UCSD-AML1 (cell line): Measurements from ENCODE around the gene ADAM12.
"Not testable (repeated sequence)": the region's sequence is repeated elsewhere in the genome, so short reads cannot be mapped to it uniquely, and the experiment has no call there.

Experiments used
- DNase-seq: peaks from one replicate; lab custom pipeline; 2025; ENCODE audit not compliant: unreplicated experiment; lab: John Stamatoyannopoulos, UW

Gene ADAM12

GRCh38 chr10:126186766-126187165 lies 201.5 kb downstream of the ADAM12 start:
- no peak for DNase-seq

- DNase-seq, result no peak
Measured at GRCh38 chr10:126185676-126186447, 202.4 kb downstream of the ADAM12 start.

- no peak for DNase-seq
Measured at GRCh38 chr10:126181626-126182025, 206.7 kb downstream of the ADAM12 start.

GRCh38 chr10:126179637-126180036 lies 208.6 kb downstream of the ADAM12 start:
- DNase-seq, result no peak

GRCh38 chr10:126177417-126178030 lies 210.8 kb downstream of the ADAM12 start:
- no peak for DNase-seq

GRCh38 chr10:126175641-126176262 lies 212.5 kb downstream of the ADAM12 start:
- DNase-seq, result no peak

GRCh38 chr10:126172755-126173154 lies 215.5 kb downstream of the ADAM12 start:
- DNase-seq, result not testable (repeated sequence)

GRCh38 chr10:126171555-126171954 lies 216.7 kb downstream of the ADAM12 start:
- DNase-seq, result no peak

- DNase-seq, result no peak
Measured at GRCh38 chr10:126170776-126171175, 217.5 kb downstream of the ADAM12 start.

- DNase-seq, result no peak
Measured at GRCh38 chr10:126170371-126170770, 217.9 kb downstream of the ADAM12 start.

GRCh38 chr10:126169899-126170298 lies 218.4 kb downstream of the ADAM12 start:
- DNase-seq, result no peak

GRCh38 chr10:126166797-126167196 lies 221.5 kb downstream of the ADAM12 start:
- DNase-seq, result no peak

GRCh38 chr10:126165874-126166273 lies 222.4 kb downstream of the ADAM12 start:
- no peak for DNase-seq

GRCh38 chr10:126163506-126163905 lies 224.8 kb downstream of the ADAM12 start:
- DNase-seq, result no peak

GRCh38 chr10:126161691-126162090 lies 226.6 kb downstream of the ADAM12 start:
- no peak for DNase-seq

GRCh38 chr10:126160971-126161630 lies 227.2 kb downstream of the ADAM12 start:
- no peak for DNase-seq

- no peak for DNase-seq
Measured at GRCh38 chr10:126160571-126160970, 227.7 kb downstream of the ADAM12 start.

GRCh38 chr10:126158133-126158892 lies 230.0 kb downstream of the ADAM12 start:
- no peak for DNase-seq

- no peak for DNase-seq
Measured at GRCh38 chr10:126157189-126157588, 231.1 kb downstream of the ADAM12 start.

GRCh38 chr10:126156503-126156902 lies 231.8 kb downstream of the ADAM12 start:
- DNase-seq, result no peak

- no peak for DNase-seq
Measured at GRCh38 chr10:126156012-126156411, 232.3 kb downstream of the ADAM12 start.
